GM12878 (cell line): ENCODE data around the gene LAMA5. TPM values are rescaled to one million over a fixed set of nuclear protein-coding genes. Genes with fewer than 3 reads are reported as not detected.

ENCODE experiments used
- ATAC-seq: fragments of 200-7000 bp; cut with Tn5 transposase; 3 replicates; pipeline ENCODE4 v1.9.1; 2020; ENCODE audit warnings: mild to moderate bottlenecking, moderate library complexity
- BruUV-seq: library from RNA; stranded (reverse); fragments of 400-500 nt; replicated peaks from 2 replicates; lab custom pipeline; 2021; lab: Mats Ljungman, UMichigan
- CTCF ChIA-PET: fragments of 300-600 bp; sonication (Branson Sonifier 250); formaldehyde crosslinking; extraction: SDS; loops from one replicate; lab custom pipeline; 2021; ENCODE audit warnings: inconsistent platforms; lab: Yijun Ruan, JAX
- POLR2A ChIA-PET: fragments of 350-600 bp; formaldehyde crosslinking; extraction: SDS; loops from one replicate; lab custom pipeline; 2021; ENCODE audit warnings: inconsistent platforms; lab: Charles Lee
- RAD21 ChIA-PET: fragments of 300-600 bp; sonication (Branson Sonifier 250); formaldehyde crosslinking; loops from one replicate; lab custom pipeline; 2023; ENCODE audit warnings: antibody characterized with exemption; ENCODE audit not compliant: unreplicated experiment; lab: Charles Lee
- SMC1A ChIA-PET: fragments of 300-600 bp; sonication (Branson Sonifier 250); formaldehyde crosslinking; loops from one replicate; lab custom pipeline; 2023; ENCODE audit not compliant: unreplicated experiment, uncharacterized antibody; lab: Charles Lee
- DNase-seq: peaks from one replicate; pipeline ENCODE4 v3.0.0-alpha.2; 2011; ENCODE audit warnings: low read depth, low spot score
- FAIRE-seq: peaks from 3 replicates; lab custom pipeline; 2011; peaks lifted over from hg19 to GRCh38; lab: Jason Lieb, UNC
- H2AFZ ChIP-seq: 2 replicates; pipeline ENCODE4 v1.6.0; 2011; ENCODE audit warnings: low read depth, low read length, control low read depth; ENCODE audit not compliant: control insufficient read depth
- H3K27ac ChIP-seq: 2 replicates; pipeline ENCODE4 v1.5.1; 2011; ENCODE audit warnings: control low read depth; ENCODE audit not compliant: control insufficient read depth, insufficient read depth
- H3K27me3 ChIP-seq, 2 experiments: replicated peaks in 1 of 2; 2 replicates each; pipeline versions ENCODE4 v1.6.0 to v1.6.1; 2011; ENCODE audit warnings: low read length in 1 of 2; ENCODE audit not compliant: control insufficient read depth in 2 of 2, insufficient read depth in 2 of 2
- H3K36me3 ChIP-seq, 2 experiments: 2 replicates each; pipeline ENCODE4 v1.5.1; 2011; ENCODE audit warnings: low read length in 1 of 2; ENCODE audit not compliant: control insufficient read depth in 2 of 2, insufficient read depth in 2 of 2
- H3K4me1 ChIP-seq: 2 replicates; pipeline ENCODE4 v1.6.1; 2011; ENCODE audit warnings: mild to moderate bottlenecking, low read length, moderate library complexity, mixed read lengths; ENCODE audit not compliant: control insufficient read depth, insufficient read depth
- H3K4me2 ChIP-seq: 2 replicates; pipeline ENCODE4 v1.6.0; 2011; ENCODE audit warnings: control low read depth; ENCODE audit not compliant: control insufficient read depth, insufficient read depth
- H3K4me3 ChIP-seq: fragments of 200-600 bp; sonication (generic); 2 replicates; pipeline ENCODE4 v1.5.1; 2016
- H3K79me2 ChIP-seq: 2 replicates; pipeline ENCODE4 v1.6.0; 2011; ENCODE audit warnings: low read length; ENCODE audit not compliant: control insufficient read depth, insufficient read depth
- H3K9ac ChIP-seq: 2 replicates; pipeline ENCODE4 v1.8.0; 2011; ENCODE audit warnings: low read length, control low read depth, mixed read lengths; ENCODE audit not compliant: control insufficient read depth, insufficient read depth
- H3K9me3 ChIP-seq: replicated peaks from 3 replicates; pipeline ENCODE4 v1.5.1; 2011; ENCODE audit warnings: mild to moderate bottlenecking, low read length; ENCODE audit not compliant: control insufficient read depth, insufficient read depth
- H4K20me1 ChIP-seq: 2 replicates; pipeline ENCODE4 v1.6.0; 2011; ENCODE audit not compliant: control insufficient read depth, insufficient read depth
- BMI1 ChIP-seq: fragments of 450-650 bp; IDR thresholded peaks from 2 replicates; pipeline ENCODE4 v1.6.1; 2016; ENCODE audit warnings: mild to moderate bottlenecking, moderate library complexity, borderline replicate concordance
- CHD1 ChIP-seq: IDR thresholded peaks from 2 replicates; pipeline ENCODE4 v1.6.1; 2012; ENCODE audit warnings: low read depth, low read length, improper control_type of control experiment
- IKZF2 ChIP-seq, 2 experiments: fragments of 450-650 bp; IDR thresholded peaks; 2 replicates each; pipeline ENCODE4 v1.6.1; 2017; ENCODE audit warnings: mild to moderate bottlenecking in 2 of 2, moderate library complexity in 2 of 2
- JUNB ChIP-seq: IDR thresholded peaks from 2 replicates; pipeline ENCODE4 v1.6.1; 2016; ENCODE audit warnings: antibody characterized with exemption, mild to moderate bottlenecking
- KAT2A ChIP-seq: conservative IDR thresholded peaks from 2 replicates; pipeline ENCODE4 v1.6.1; 2011; ENCODE audit warnings: low read depth, low read length; ENCODE audit not compliant: control insufficient read depth
- NFIC ChIP-seq: IDR thresholded peaks from 2 replicates; pipeline ENCODE4 v1.6.1; 2012; ENCODE audit warnings: low read depth, mild to moderate bottlenecking, inconsistent platforms, low read length, moderate library complexity
- NRF1 ChIP-seq: conservative IDR thresholded peaks from 2 replicates; pipeline ENCODE4 v1.6.1; 2011; ENCODE audit warnings: mild to moderate bottlenecking, low read depth, low read length, improper control_type of control experiment
- PML ChIP-seq: IDR thresholded peaks from 2 replicates; pipeline ENCODE4 v1.6.1; 2012; ENCODE audit warnings: low read length, inconsistent platforms
- POLR2A ChIP-seq: IDR thresholded peaks from 2 replicates; pipeline ENCODE4 v1.6.1; 2011; ENCODE audit warnings: low read depth, mild to moderate bottlenecking, low read length
- POU2F2 ChIP-seq: IDR thresholded peaks from 3 replicates; pipeline ENCODE4 v1.6.1; 2011; ENCODE audit warnings: low read depth, mild to moderate bottlenecking, low read length, borderline replicate concordance
- RELA ChIP-seq: fragments of 450-650 bp; IDR thresholded peaks from 2 replicates; pipeline ENCODE4 v1.8.0; 2014; ENCODE audit warnings: borderline replicate concordance; ENCODE audit not compliant: partially characterized antibody
- SMAD5 ChIP-seq: IDR thresholded peaks from 2 replicates; pipeline ENCODE4 v1.6.1; 2016; ENCODE audit warnings: antibody characterized with exemption, low read depth
- WGBS: methylation state at CpG from one replicate; pipeline ENCODE4 v1.1.6; 2016; ENCODE audit warnings: low lambda C conversion rate; ENCODE audit not compliant: insufficient replicate concordance, insufficient coverage; ENCODE audit errors: missing lambda C conversion rate; 5-methylcytosine and 5-hydroxymethylcytosine counted together
- in situ Hi-C: fragments of 300-500 bp; cut with MboI; formaldehyde crosslinking; loops from 9 replicates; pipeline ENCODE4 v1.14.3; 2018; ENCODE audit warnings: mixed read lengths
- intact Hi-C: fragments of 100-400 bp; cut with micrococcal nuclease; formaldehyde crosslinking; loops from one replicate; pipeline ENCODE4 v1.14.2; 2022; ENCODE audit not compliant: unreplicated experiment
- polyA plus RNA-seq, 11 experiments: library from polyadenylated mRNA; depleted of rRNA in 4 of 11; unstranded in 6 of 11; stranded (reverse) in 5 of 11; fragments of >200 nt; fragmentation: Nextera tagmentation in 4 of 11; fragmentation: Illumina TruSeq in 1 of 11; extraction: Ambion mirVana in 4 of 11; extraction: Trizol in 1 of 11; gene quantifications; 1 replicate in 1 of 11; 2 replicates in 10 of 11; pipeline versions ENCODE4 v1.2.1 to v1.2.3, GENCODE V29; 2011 to 2016; ENCODE audit warnings: inconsistent platforms in 2 of 11, missing spikeins in 2 of 11, low read depth in 1 of 11
- total RNA-seq, 4 experiments: library from RNA; depleted of rRNA in 3 of 4; stranded (reverse); fragments of >200 nt in 3 of 4; fragmentation: Illumina TruSeq in 1 of 4; extraction: Trizol in 1 of 4; gene quantifications; 2 replicates each; pipeline versions ENCODE4 v1.2.1 to v1.2.3, GENCODE V29; 2013 to 2021
- TF ChIP-seq, protein P1 (sequence below): fragments of 450-650 bp; IDR thresholded peaks from 2 replicates; pipeline ENCODE4 v1.6.1; 2018; ENCODE audit warnings: mild to moderate bottlenecking, low read depth, moderate library complexity; ENCODE audit not compliant: partially characterized antibody
- TF ChIP-seq, protein P2 (sequence below): fragments of 450-650 bp; IDR thresholded peaks from 2 replicates; pipeline ENCODE4 v1.6.1; 2017; ENCODE audit warnings: mild to moderate bottlenecking, low read depth, inconsistent platforms; ENCODE audit not compliant: poor library complexity, severe bottlenecking
- TF ChIP-seq, protein P3 (sequence below): fragments of 450-650 bp; formaldehyde crosslinking; IDR thresholded peaks from 2 replicates; pipeline ENCODE4 v1.4.0; 2020; ENCODE audit warnings: mild to moderate bottlenecking, moderate library complexity

Gene LAMA5
- total and polyA plus RNA-seq, 10 of the 15 experiments (the other 5 are each of a cell fraction or from before 2014, with no cell fraction given): 0.09 to 3.1 (median 1.6) TPM; not detected in 3

DNA sequence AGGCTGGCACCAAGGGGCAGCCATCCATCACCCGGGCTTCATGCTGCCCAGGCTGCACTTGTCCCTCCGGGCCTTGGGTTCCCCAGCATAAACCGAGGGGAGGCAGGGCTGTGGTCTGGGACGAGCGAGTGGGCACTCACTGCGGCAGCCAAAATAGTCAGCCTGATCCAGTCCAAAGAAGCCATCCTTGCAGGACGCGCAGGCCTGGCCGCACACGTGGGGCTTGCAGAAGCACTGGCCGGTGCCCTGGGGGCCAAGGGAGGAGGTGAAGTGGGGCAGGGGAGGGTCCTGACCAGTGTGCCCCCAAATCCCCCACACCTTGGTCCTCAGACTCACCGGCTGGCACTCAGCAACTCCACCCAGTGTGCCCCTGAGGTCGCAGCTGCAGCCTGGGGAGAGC, 32.2 kb downstream of the LAMA5 start:
- ChIA-PET POLR2A (no interaction called here), RAD21 (no interaction called here), CTCF (no interaction called here), SMC1A (no interaction called here)
- BruUV-seq: no TSS peak
- ATAC-seq (no peak), FAIRE-seq (no peak), DNase-seq (no peak)
- Histone ChIP-seq H3K9me3 (no peaks in the 10 kb centered on the region), H2AFZ (no peak overlapping the region), H3K4me3 (no peak overlapping the region), H4K20me1 (no peaks in the 10 kb centered on the region), H3K36me3 (no peaks in the 10 kb centered on the region), H3K27ac (no peak overlapping the region), H3K27me3 (no peaks in the 10 kb centered on the region), H3K79me2 (no peaks in the 10 kb centered on the region), H3K4me1 (peaks cover 29% of the 10 kb centered on the region), H3K9ac (no peak overlapping the region), H3K4me2 (no peak overlapping the region)
- intact Hi-C loops: no loop called here
- WGBS: 77% methylated on average over 11 of the region's 13 CpGs
- in situ Hi-C loops: no loop called here
- TF ChIP-seq KAT2A (no peak), RELA (no peak), SMAD5 (no peak), POLR2A (no peak), BMI1 (no peak), NFIC (no peak), NRF1 (no peak), IKZF2 (IDR thresholded peaks at IDR 0.05) (no peak), JUNB (no peak), CHD1 (no peak), POU2F2 (no peak), PML (no peak)
- TF ChIP-seq, protein P1, sequence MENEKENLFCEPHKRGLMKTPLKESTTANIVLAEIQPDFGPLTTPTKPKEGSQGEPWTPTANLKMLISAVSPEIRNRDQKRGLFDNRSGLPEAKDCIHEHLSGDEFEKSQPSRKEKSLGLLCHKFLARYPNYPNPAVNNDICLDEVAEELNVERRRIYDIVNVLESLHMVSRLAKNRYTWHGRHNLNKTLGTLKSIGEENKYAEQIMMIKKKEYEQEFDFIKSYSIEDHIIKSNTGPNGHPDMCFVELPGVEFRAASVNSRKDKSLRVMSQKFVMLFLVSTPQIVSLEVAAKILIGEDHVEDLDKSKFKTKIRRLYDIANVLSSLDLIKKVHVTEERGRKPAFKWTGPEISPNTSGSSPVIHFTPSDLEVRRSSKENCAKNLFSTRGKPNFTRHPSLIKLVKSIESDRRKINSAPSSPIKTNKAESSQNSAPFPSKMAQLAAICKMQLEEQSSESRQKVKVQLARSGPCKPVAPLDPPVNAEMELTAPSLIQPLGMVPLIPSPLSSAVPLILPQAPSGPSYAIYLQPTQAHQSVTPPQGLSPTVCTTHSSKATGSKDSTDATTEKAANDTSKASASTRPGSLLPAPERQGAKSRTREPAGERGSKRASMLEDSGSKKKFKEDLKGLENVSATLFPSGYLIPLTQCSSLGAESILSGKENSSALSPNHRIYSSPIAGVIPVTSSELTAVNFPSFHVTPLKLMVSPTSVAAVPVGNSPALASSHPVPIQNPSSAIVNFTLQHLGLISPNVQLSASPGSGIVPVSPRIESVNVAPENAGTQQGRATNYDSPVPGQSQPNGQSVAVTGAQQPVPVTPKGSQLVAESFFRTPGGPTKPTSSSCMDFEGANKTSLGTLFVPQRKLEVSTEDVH: no peak
- TF ChIP-seq, protein P2, sequence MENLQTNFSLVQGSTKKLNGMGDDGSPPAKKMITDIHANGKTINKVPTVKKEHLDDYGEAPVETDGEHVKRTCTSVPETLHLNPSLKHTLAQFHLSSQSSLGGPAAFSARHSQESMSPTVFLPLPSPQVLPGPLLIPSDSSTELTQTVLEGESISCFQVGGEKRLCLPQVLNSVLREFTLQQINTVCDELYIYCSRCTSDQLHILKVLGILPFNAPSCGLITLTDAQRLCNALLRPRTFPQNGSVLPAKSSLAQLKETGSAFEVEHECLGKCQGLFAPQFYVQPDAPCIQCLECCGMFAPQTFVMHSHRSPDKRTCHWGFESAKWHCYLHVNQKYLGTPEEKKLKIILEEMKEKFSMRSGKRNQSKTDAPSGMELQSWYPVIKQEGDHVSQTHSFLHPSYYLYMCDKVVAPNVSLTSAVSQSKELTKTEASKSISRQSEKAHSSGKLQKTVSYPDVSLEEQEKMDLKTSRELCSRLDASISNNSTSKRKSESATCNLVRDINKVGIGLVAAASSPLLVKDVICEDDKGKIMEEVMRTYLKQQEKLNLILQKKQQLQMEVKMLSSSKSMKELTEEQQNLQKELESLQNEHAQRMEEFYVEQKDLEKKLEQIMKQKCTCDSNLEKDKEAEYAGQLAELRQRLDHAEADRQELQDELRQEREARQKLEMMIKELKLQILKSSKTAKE: no peak
- TF ChIP-seq, protein P3, sequence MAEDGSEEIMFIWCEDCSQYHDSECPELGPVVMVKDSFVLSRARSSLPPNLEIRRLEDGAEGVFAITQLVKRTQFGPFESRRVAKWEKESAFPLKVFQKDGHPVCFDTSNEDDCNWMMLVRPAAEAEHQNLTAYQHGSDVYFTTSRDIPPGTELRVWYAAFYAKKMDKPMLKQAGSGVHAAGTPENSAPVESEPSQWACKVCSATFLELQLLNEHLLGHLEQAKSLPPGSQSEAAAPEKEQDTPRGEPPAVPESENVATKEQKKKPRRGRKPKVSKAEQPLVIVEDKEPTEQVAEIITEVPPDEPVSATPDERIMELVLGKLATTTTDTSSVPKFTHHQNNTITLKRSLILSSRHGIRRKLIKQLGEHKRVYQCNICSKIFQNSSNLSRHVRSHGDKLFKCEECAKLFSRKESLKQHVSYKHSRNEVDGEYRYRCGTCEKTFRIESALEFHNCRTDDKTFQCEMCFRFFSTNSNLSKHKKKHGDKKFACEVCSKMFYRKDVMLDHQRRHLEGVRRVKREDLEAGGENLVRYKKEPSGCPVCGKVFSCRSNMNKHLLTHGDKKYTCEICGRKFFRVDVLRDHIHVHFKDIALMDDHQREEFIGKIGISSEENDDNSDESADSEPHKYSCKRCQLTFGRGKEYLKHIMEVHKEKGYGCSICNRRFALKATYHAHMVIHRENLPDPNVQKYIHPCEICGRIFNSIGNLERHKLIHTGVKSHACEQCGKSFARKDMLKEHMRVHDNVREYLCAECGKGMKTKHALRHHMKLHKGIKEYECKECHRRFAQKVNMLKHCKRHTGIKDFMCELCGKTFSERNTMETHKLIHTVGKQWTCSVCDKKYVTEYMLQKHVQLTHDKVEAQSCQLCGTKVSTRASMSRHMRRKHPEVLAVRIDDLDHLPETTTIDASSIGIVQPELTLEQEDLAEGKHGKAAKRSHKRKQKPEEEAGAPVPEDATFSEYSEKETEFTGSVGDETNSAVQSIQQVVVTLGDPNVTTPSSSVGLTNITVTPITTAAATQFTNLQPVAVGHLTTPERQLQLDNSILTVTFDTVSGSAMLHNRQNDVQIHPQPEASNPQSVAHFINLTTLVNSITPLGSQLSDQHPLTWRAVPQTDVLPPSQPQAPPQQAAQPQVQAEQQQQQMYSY (CRISPR knock-in tag): no peak
